Measurements from ENCODE around the gene BIRC3. TPM values are rescaled to one million over a fixed set of nuclear protein-coding genes. Genes with fewer than 3 reads are reported as not detected.
A peak's percentile ranks its signal among the peaks of the same experiment; 100 is the strongest.

BIRC3 gene
- total RNA-seq, 4 donors from 2014 or later, result 1.7 to 2.5 (median 2.0) TPM

GRCh38 chr11:102284008-102284407, 33.3 kb upstream of the BIRC3 start:
- Histone ChIP-seq H3K27ac (no peak overlapping the region), H3K9me3 (no peaks in the 10 kb centered on the region), H3K27me3 (no peaks in the 10 kb centered on the region), H3K36me3 (no peaks in the 10 kb centered on the region), H3K4me3 (no peak overlapping the region), H3K4me1 (peaks cover 9 to 12% of the 10 kb centered on the region in 2 donors)
- ATAC-seq (no peak), DNase-seq (no peak)
- in situ Hi-C loops (cut with MboI; ENCODE audit: low sequenced_read_pairs in 4 of 4) (loop anchor here in 3 of 4 donors (10.0 to 25.0 kb wide), 3 partner anchors 61 to 211 kb away; partner anchors contain the start of gene BIRC2 (in 2 of the 3)), intact Hi-C loops (cut with DNase I; ENCODE audit: low total_unique reads) (no loop called here)
- TF ChIP-seq, protein P1, sequence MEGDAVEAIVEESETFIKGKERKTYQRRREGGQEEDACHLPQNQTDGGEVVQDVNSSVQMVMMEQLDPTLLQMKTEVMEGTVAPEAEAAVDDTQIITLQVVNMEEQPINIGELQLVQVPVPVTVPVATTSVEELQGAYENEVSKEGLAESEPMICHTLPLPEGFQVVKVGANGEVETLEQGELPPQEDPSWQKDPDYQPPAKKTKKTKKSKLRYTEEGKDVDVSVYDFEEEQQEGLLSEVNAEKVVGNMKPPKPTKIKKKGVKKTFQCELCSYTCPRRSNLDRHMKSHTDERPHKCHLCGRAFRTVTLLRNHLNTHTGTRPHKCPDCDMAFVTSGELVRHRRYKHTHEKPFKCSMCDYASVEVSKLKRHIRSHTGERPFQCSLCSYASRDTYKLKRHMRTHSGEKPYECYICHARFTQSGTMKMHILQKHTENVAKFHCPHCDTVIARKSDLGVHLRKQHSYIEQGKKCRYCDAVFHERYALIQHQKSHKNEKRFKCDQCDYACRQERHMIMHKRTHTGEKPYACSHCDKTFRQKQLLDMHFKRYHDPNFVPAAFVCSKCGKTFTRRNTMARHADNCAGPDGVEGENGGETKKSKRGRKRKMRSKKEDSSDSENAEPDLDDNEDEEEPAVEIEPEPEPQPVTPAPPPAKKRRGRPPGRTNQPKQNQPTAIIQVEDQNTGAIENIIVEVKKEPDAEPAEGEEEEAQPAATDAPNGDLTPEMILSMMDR (IDR thresholded peaks at IDR 0.05 in 4 of 5, conservative IDR thresholded peaks at IDR 0.05 in 1 of 5), result no peak
- TF ChIP-seq POLR2A (IDR thresholded peaks at IDR 0.05), result no peak

GRCh38 chr11:102286292-102286691, 31.0 kb upstream of the BIRC3 start:
- Histone ChIP-seq H3K9me3 (no peaks in the 10 kb centered on the region), H3K36me3 (no peaks in the 10 kb centered on the region), H3K27me3 (no peaks in the 10 kb centered on the region), H3K27ac (no peak overlapping the region), H3K4me1 (no peaks in the 10 kb centered on the region), H3K4me3 (no peak overlapping the region)
- ATAC-seq (no peak), DNase-seq (no peak)
- TF ChIP-seq, protein P1 (IDR thresholded peaks at IDR 0.05 in 4 of 5, conservative IDR thresholded peaks at IDR 0.05 in 1 of 5), result no peak
- TF ChIP-seq POLR2A (IDR thresholded peaks at IDR 0.05), result no peak
- in situ Hi-C loops (cut with MboI; ENCODE audit: low sequenced_read_pairs in 4 of 4) (loop anchor here (5.0 to 25.0 kb wide), 4 partner anchors 59 to 209 kb away; partner anchors contain the start of gene BIRC2 (in 2 of the 4)), intact Hi-C loops (cut with DNase I; ENCODE audit: low total_unique reads) (no loop called here)

- H3K27ac ChIP-seq, result no peak overlapping the region
- H3K27me3 ChIP-seq, result no peaks in the 10 kb centered on the region
- in situ Hi-C loops (cut with MboI; ENCODE audit: low sequenced_read_pairs in 4 of 4) (loop anchor here (5.0 to 25.0 kb wide), 4 partner anchors 57 to 207 kb away; partner anchors contain the start of gene BIRC2 (in 2 of the 4)), intact Hi-C loops (cut with DNase I; ENCODE audit: low total_unique reads) (loop anchor here (1.0 to 2.0 kb wide), 2 partner anchors 59 to 207 kb away; partner anchors contain the start of gene BIRC2)
- ATAC-seq (peak; percentile 78 to 90), DNase-seq (no peak)
- H3K9me3 ChIP-seq, result no peaks in the 10 kb centered on the region
- no peak overlapping the region for H3K4me3 ChIP-seq
- TF ChIP-seq, protein P1 (IDR thresholded peaks at IDR 0.05 in 4 of 5, conservative IDR thresholded peaks at IDR 0.05 in 1 of 5), result peak; percentile 62 to 78 (median 68)
- no peak for TF ChIP-seq POLR2A (IDR thresholded peaks at IDR 0.05)
- no peaks in the 10 kb centered on the region for H3K4me1 ChIP-seq
- no peaks in the 10 kb centered on the region for H3K36me3 ChIP-seq
Observed at GRCh38 chr11:102287964-102288724, 29.1 kb upstream of the BIRC3 start.

- no peaks in the 10 kb centered on the region for H3K27me3 ChIP-seq
- H3K9me3 ChIP-seq, result no peaks in the 10 kb centered on the region
- no peak for TF ChIP-seq POLR2A (IDR thresholded peaks at IDR 0.05)
- TF ChIP-seq, protein P1 (IDR thresholded peaks at IDR 0.05 in 4 of 5, conservative IDR thresholded peaks at IDR 0.05 in 1 of 5), result no peak
- DNase-seq (no peak), ATAC-seq (no peak)
- no peaks in the 10 kb centered on the region for H3K36me3 ChIP-seq
- no peak overlapping the region for H3K27ac ChIP-seq
- intact Hi-C loops (cut with DNase I; ENCODE audit: low total_unique reads), result loop anchor here (1.0 to 2.0 kb wide), 2 partner anchors 58 to 207 kb away; partner anchors contain the start of gene BIRC2
- no peaks in the 10 kb centered on the region for H3K4me1 ChIP-seq
- H3K4me3 ChIP-seq, result no peak overlapping the region
- in situ Hi-C loops (cut with MboI; ENCODE audit: low sequenced_read_pairs in 4 of 4), result loop anchor here (5.0 to 25.0 kb wide), 4 partner anchors 56 to 206 kb away; partner anchors contain the start of gene BIRC2 (in 2 of the 4)
Observed at GRCh38 chr11:102288725-102289083, 28.6 kb upstream of the BIRC3 start.
